Measurements from ENCODE around the gene CFAP74. TPM values are rescaled to one million over a fixed set of nuclear protein-coding genes. Genes with fewer than 3 reads are reported as not detected.

CFAP74 gene
- total and polyA plus RNA-seq, 2 of the 13 experiments (the other 11 are each of a cell fraction or from before 2014, with no cell fraction given), result 0.27 to 0.62 TPM

DNA sequence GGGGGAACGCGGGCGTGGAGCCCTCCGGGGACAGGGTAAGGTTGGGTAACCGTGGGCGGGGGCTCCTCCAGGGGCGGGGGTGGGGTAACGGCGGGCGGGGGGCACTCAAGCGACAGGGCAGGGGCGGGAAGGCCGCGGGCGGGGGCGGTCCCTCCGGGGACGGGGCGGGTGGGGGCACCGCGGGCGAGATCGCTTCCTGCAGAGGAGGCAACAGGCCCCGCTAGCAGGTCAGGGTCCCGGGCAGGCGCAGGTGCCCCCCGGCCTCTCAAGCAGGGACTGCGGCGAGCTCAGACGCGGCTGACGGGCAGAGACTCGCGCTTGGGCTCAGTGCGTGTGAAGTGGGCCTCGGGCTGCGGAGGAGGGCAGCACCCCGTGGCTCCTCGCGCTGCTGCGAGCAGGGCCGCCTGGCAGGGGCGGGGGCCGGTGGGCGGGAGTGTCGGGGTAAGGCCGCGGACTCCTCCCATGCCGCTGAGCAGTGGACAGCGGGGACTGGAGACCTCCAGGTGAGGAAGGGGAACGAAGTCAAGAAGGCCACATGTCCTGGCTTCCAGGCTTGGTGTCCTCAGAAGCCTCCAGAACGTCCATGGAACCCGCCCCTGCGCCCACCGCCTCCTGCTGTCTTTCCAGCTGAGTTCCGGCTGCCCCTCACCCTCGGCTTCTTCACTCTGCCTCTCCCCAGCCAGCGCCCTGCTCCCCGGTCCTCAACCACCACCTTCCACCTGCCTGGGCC, 112.1 kb downstream of the CFAP74 start (continued):
- TF ChIP-seq, protein P1, sequence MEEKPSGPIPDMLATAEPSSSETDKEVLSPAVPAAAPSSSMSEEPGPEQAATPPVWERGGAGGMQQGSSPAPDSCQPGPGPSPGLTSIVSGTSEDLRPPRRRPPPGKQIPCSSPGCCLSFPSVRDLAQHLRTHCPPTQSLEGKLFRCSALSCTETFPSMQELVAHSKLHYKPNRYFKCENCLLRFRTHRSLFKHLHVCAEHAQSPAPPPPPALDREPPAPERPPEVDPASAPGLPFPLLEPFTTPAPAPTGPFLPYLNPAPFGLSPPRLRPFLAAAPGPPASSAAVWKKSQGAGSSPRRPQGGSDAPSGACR (CRISPR knock-in tag; IDR thresholded peaks at IDR 0.05), result no peak
- TF ChIP-seq ZFX (CRISPR knock-in tag; IDR thresholded peaks at IDR 0.05; ENCODE audit: low read depth) (peak; percentile 98), AGO2 (optimal IDR thresholded peaks at IDR 0.05; ENCODE audit: low read depth, low read length) (peak; percentile 37), DMAP1 (CRISPR knock-in tag; IDR thresholded peaks at IDR 0.05) (no peak), RFXANK (CRISPR knock-in tag; IDR thresholded peaks at IDR 0.05) (no peak), ARNT2 (CRISPR knock-in tag; IDR thresholded peaks at IDR 0.05; ENCODE audit: low read depth) (peak; percentile 24; the same call in 1 of the 2 replicates), KDM6A (CRISPR knock-in tag; IDR thresholded peaks at IDR 0.05; ENCODE audit: low read depth) (no peak), SNAI1 (CRISPR knock-in tag; IDR thresholded peaks at IDR 0.05; ENCODE audit: borderline replicate concordance) (no peak), TARDBP (CRISPR knock-in tag; IDR thresholded peaks at IDR 0.05) (no peak), NFE2 (CRISPR knock-in tag; IDR thresholded peaks at IDR 0.05) (no peak), ZNF431 (CRISPR knock-in tag; IDR thresholded peaks at IDR 0.05; ENCODE audit: borderline replicate concordance, low read depth) (no peak), MED1 (CRISPR knock-in tag; IDR thresholded peaks at IDR 0.05) (no peak), SP5 (CRISPR knock-in tag; IDR thresholded peaks at IDR 0.05; ENCODE audit: borderline replicate concordance, low read depth) (0 out of 2 replicates have a peak, but pooled peaks have one; percentile 40), ZNF160 (CRISPR knock-in tag; IDR thresholded peaks at IDR 0.05) (no peak), HOXA7 (CRISPR knock-in tag; IDR thresholded peaks at IDR 0.05) (no peak), ZNF724P (CRISPR knock-in tag; IDR thresholded peaks at IDR 0.05; ENCODE audit: borderline replicate concordance) (0 out of 2 replicates have a peak, but pooled peaks have one; percentile 28), AKAP8 (CRISPR knock-in tag; IDR thresholded peaks at IDR 0.05) (peak; percentile 76; the same call in 1 of the 2 replicates), ZNF564 (CRISPR knock-in tag; IDR thresholded peaks at IDR 0.05) (no peak), MTF1 (CRISPR knock-in tag; IDR thresholded peaks at IDR 0.05) (no peak), ZNF263 (CRISPR knock-in tag; IDR thresholded peaks at IDR 0.05) (0 out of 2 replicates have a peak, but pooled peaks have one; percentile 18), ZNF432 (CRISPR knock-in tag; IDR thresholded peaks at IDR 0.05; ENCODE audit: borderline replicate concordance) (no peak), ADNP (CRISPR knock-in tag; IDR thresholded peaks at IDR 0.05) (no peak), JUN (CRISPR knock-in tag; IDR thresholded peaks at IDR 0.05) (no peak), ATAD3A (CRISPR knock-in tag; IDR thresholded peaks at IDR 0.05) (no peak), YEATS2 (CRISPR knock-in tag; IDR thresholded peaks at IDR 0.05; ENCODE audit: borderline replicate concordance) (no peak)
- TF ChIP-seq, protein P2, sequence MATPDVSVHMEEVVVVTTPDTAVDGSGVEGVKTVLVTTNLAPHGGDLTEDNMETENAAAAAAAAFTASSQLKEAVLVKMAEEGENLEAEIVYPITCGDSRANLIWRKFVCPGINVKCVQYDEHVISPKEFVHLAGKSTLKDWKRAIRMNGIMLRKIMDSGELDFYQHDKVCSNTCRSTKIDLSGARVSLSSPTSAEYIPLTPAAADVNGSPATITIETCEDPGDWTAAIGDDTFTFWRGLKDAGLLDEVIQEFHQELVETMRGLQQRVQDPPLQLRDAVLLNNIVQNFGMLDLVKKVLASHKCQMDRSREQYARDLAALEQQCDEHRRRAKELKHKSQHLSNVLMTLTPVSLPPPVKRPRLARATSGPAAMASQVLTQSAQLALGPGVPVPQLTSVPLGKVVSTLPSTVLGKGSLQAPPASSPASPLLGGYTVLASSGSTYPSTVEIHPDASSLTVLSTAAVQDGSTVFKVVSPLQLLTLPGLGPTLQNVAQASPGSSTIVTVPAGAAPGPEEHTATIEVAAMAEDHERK (CRISPR knock-in tag; IDR thresholded peaks at IDR 0.05; ENCODE audit: low read depth), result no peak
- TF ChIP-seq, protein P3, sequence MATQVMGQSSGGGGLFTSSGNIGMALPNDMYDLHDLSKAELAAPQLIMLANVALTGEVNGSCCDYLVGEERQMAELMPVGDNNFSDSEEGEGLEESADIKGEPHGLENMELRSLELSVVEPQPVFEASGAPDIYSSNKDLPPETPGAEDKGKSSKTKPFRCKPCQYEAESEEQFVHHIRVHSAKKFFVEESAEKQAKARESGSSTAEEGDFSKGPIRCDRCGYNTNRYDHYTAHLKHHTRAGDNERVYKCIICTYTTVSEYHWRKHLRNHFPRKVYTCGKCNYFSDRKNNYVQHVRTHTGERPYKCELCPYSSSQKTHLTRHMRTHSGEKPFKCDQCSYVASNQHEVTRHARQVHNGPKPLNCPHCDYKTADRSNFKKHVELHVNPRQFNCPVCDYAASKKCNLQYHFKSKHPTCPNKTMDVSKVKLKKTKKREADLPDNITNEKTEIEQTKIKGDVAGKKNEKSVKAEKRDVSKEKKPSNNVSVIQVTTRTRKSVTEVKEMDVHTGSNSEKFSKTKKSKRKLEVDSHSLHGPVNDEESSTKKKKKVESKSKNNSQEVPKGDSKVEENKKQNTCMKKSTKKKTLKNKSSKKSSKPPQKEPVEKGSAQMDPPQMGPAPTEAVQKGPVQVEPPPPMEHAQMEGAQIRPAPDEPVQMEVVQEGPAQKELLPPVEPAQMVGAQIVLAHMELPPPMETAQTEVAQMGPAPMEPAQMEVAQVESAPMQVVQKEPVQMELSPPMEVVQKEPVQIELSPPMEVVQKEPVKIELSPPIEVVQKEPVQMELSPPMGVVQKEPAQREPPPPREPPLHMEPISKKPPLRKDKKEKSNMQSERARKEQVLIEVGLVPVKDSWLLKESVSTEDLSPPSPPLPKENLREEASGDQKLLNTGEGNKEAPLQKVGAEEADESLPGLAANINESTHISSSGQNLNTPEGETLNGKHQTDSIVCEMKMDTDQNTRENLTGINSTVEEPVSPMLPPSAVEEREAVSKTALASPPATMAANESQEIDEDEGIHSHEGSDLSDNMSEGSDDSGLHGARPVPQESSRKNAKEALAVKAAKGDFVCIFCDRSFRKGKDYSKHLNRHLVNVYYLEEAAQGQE (IDR thresholded peaks at IDR 0.05; ENCODE audit: borderline replicate concordance in 1 of 2, low read depth in 1 of 2, low read length in 2 of 2), result peak in 1 of 2 experiments; percentile 27; a peak in 1 of 4 replicates

All from HepG2 (cell line).